SK-N-SH treated with all-trans-retinoic acid at 6 μM for 48 hours (cell line): ENCODE data around the gene CLCN1.

Source experiments
- ATAC-seq: fragments of 200-7000 bp; cut with Tn5 transposase; 3 replicates; pipeline ENCODE4 v1.9.1; 2020; ENCODE audit warnings: mild to moderate bottlenecking, moderate library complexity
- ARNTL ChIP-seq: fragments of 450-650 bp; formaldehyde crosslinking; IDR thresholded peaks from 2 replicates; pipeline ENCODE4 v1.5.0; 2020; ENCODE audit warnings: low read depth, mild to moderate bottlenecking, moderate library complexity, borderline replicate concordance
- BACH2 ChIP-seq: fragments of 250-450 bp; sonication (Bioruptor Pico); IDR thresholded peaks from 2 replicates; pipeline ENCODE4 v1.9.0; 2021; ENCODE audit warnings: mild to moderate bottlenecking, borderline replicate concordance
- CREB5 ChIP-seq: fragments of 250-450 bp; sonication (Bioruptor Pico); IDR thresholded peaks from 2 replicates; pipeline ENCODE4 v1.5.1; 2020; ENCODE audit warnings: low read depth, mild to moderate bottlenecking, moderate library complexity
- GLIS3 ChIP-seq: fragments of 250-450 bp; sonication (Bioruptor Pico); IDR thresholded peaks from 2 replicates; pipeline ENCODE4 v1.5.0; 2020; ENCODE audit warnings: mild to moderate bottlenecking, moderate library complexity
- ISL1 ChIP-seq: fragments of 250-450 bp; sonication (Bioruptor Pico); IDR thresholded peaks from 2 replicates; pipeline ENCODE4 v2.1.2; 2022; ENCODE audit warnings: mild to moderate bottlenecking, moderate library complexity
- OSR1 ChIP-seq: fragments of 250-450 bp; sonication (Bioruptor Pico); IDR thresholded peaks from 2 replicates; pipeline ENCODE4 v1.8.0; 2022; ENCODE audit warnings: moderate library complexity, mild to moderate bottlenecking, inconsistent platforms
- PATZ1 ChIP-seq: fragments of 250-450 bp; sonication (Bioruptor Pico); IDR thresholded peaks from 2 replicates; pipeline ENCODE4 v1.8.0; 2020; ENCODE audit warnings: mild to moderate bottlenecking, moderate library complexity, borderline replicate concordance
- PPARA ChIP-seq: fragments of 250-450 bp; sonication (Bioruptor Pico); IDR thresholded peaks from 2 replicates; pipeline ENCODE4 v1.5.0; 2020; ENCODE audit warnings: mild to moderate bottlenecking, borderline replicate concordance
- RARB ChIP-seq: fragments of 250-450 bp; sonication (Bioruptor Pico); IDR thresholded peaks from 2 replicates; pipeline ENCODE4 v1.8.0; 2021; ENCODE audit warnings: mild to moderate bottlenecking, moderate library complexity
- TOX ChIP-seq: fragments of 250-450 bp; sonication (Bioruptor Pico); IDR thresholded peaks from 2 replicates; pipeline ENCODE4 v1.8.0; 2021; ENCODE audit warnings: mild to moderate bottlenecking, moderate library complexity, borderline replicate concordance
- ZC3H10 ChIP-seq: fragments of 250-450 bp; sonication (Bioruptor Pico); IDR thresholded peaks from 2 replicates; pipeline ENCODE4 v1.5.1; 2021; ENCODE audit warnings: mild to moderate bottlenecking, moderate library complexity
- ZFP3 ChIP-seq: fragments of 250-450 bp; sonication (Bioruptor Pico); IDR thresholded peaks from 2 replicates; pipeline ENCODE4 v1.5.0; 2020; ENCODE audit warnings: mild to moderate bottlenecking, moderate library complexity
- ZFP30 ChIP-seq: fragments of 450-650 bp; formaldehyde crosslinking; IDR thresholded peaks from 2 replicates; pipeline ENCODE4 v1.5.0; 2022; ENCODE audit warnings: mild to moderate bottlenecking, moderate library complexity
- ZNF565 ChIP-seq: fragments of 450-650 bp; formaldehyde crosslinking; conservative IDR thresholded peaks from 2 replicates; pipeline ENCODE4 v1.5.0; 2020; ENCODE audit warnings: low read depth, mild to moderate bottlenecking, moderate library complexity
- ZNF70 ChIP-seq: fragments of 450-650 bp; formaldehyde crosslinking; IDR thresholded peaks from 2 replicates; pipeline ENCODE4 v1.5.0; 2020; ENCODE audit warnings: mild to moderate bottlenecking, moderate library complexity
- ZNF8 ChIP-seq: fragments of 450-650 bp; formaldehyde crosslinking; IDR thresholded peaks from 2 replicates; pipeline ENCODE4 v1.5.0; 2020; ENCODE audit warnings: mild to moderate bottlenecking, moderate library complexity
- TF ChIP-seq, protein P1 (sequence below): fragments of 250-450 bp; sonication (Bioruptor Pico); IDR thresholded peaks from 2 replicates; pipeline ENCODE4 v1.5.0; 2020; ENCODE audit warnings: mild to moderate bottlenecking, moderate library complexity
- TF ChIP-seq, protein P2 (sequence below): fragments of 250-450 bp; sonication (Bioruptor Pico); IDR thresholded peaks from 2 replicates; pipeline ENCODE4 v1.8.0; 2021; ENCODE audit warnings: low read depth, mild to moderate bottlenecking, moderate library complexity, borderline replicate concordance

CLCN1 gene

DNA sequence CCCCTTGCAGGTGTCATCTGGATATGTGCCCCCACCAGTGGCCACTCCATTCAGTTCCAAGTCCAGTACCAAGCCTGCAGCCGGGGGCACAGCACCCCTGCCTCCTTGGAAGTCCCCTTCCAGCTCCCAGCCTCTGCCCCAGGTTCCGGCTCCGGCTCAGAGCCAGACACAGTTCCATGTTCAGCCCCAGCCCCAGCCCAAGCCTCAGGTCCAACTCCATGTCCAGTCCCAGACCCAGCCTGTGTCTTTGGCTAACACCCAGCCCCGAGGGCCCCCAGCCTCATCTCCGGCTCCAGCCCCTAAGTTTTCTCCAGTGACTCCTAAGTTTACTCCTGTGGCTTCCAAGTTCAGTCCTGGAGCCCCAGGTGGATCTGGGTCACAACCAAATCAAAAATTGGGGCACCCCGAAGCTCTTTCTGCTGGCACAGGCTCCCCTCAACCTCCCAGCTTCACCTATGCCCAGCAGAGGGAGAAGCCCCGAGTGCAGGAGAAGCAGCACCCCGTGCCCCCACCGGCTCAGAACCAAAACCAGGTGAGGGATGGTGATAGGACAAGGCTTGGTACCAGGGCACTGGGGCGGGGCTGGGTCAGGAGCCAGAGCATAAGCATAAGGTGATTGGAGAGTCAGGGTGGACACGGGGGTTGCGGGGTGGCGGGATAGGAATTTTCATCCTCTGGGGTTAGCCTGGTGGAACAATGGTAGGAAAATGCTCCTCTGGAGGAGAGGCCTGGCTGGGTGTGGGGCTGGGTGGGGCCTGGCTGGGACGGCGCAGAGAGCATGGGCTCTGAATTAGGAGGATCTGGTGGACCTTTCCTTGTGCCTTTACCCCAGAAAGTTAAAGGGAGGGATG lies 67.1 kb downstream of the CLCN1 start:
- TF ChIP-seq GLIS3 (CRISPR knock-in tag) (no peak), RARB (CRISPR knock-in tag) (no peak), OSR1 (CRISPR knock-in tag) (no peak), ZNF8 (no peak), PPARA (CRISPR knock-in tag) (no peak), PATZ1 (CRISPR knock-in tag) (no peak), ZFP3 (CRISPR knock-in tag) (no peak), TOX (CRISPR knock-in tag) (no peak), ZFP30 (CRISPR knock-in tag) (no peak), ARNTL (CRISPR knock-in tag) (no peak), ZC3H10 (CRISPR knock-in tag) (no peak; the same call in 1 of the 2 replicates), BACH2 (CRISPR knock-in tag) (no peak)
- TF ChIP-seq, protein P1, sequence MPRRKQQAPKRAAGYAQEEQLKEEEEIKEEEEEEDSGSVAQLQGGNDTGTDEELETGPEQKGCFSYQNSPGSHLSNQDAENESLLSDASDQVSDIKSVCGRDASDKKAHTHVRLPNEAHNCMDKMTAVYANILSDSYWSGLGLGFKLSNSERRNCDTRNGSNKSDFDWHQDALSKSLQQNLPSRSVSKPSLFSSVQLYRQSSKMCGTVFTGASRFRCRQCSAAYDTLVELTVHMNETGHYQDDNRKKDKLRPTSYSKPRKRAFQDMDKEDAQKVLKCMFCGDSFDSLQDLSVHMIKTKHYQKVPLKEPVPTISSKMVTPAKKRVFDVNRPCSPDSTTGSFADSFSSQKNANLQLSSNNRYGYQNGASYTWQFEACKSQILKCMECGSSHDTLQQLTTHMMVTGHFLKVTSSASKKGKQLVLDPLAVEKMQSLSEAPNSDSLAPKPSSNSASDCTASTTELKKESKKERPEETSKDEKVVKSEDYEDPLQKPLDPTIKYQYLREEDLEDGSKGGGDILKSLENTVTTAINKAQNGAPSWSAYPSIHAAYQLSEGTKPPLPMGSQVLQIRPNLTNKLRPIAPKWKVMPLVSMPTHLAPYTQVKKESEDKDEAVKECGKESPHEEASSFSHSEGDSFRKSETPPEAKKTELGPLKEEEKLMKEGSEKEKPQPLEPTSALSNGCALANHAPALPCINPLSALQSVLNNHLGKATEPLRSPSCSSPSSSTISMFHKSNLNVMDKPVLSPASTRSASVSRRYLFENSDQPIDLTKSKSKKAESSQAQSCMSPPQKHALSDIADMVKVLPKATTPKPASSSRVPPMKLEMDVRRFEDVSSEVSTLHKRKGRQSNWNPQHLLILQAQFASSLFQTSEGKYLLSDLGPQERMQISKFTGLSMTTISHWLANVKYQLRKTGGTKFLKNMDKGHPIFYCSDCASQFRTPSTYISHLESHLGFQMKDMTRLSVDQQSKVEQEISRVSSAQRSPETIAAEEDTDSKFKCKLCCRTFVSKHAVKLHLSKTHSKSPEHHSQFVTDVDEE, result no peak
- no peak for ATAC-seq

DNA sequence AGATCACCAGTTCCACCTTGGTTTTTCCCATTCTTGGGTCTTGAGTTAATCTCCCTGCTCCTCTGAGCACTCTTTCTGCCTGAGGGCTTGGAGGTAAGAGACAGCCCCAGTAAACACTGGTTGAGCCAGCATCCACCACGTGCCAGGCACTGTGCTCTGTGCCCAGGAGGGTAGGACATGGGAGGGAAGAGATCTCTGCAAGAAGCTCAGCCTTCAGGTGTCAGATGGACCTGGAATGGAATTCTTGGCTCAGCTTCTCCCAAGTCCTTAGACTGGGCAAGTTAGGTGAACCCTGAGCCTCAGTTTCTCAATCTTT lies 67.7 kb downstream of the CLCN1 start:
- peak; percentile 45; the same call in 1 of the 2 replicates for TF ChIP-seq TOX (CRISPR knock-in tag)
- TF ChIP-seq, protein P2, sequence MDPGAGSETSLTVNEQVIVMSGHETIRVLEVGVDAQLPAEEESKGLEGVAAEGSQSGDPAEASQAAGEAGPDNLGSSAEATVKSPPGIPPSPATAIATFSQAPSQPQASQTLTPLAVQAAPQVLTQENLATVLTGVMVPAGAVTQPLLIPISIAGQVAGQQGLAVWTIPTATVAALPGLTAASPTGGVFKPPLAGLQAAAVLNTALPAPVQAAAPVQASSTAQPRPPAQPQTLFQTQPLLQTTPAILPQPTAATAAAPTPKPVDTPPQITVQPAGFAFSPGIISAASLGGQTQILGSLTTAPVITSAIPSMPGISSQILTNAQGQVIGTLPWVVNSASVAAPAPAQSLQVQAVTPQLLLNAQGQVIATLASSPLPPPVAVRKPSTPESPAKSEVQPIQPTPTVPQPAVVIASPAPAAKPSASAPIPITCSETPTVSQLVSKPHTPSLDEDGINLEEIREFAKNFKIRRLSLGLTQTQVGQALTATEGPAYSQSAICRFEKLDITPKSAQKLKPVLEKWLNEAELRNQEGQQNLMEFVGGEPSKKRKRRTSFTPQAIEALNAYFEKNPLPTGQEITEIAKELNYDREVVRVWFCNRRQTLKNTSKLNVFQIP, result no peak
- ATAC-seq, result no peak

GRCh38 chr7:143384148-143384547 lies 68.2 kb downstream of the CLCN1 start:
- no peak for ATAC-seq
- TF ChIP-seq ZC3H10 (CRISPR knock-in tag) (0 out of 2 replicates have a peak, but pooled peaks have one; percentile 3), TOX (CRISPR knock-in tag) (peak; percentile 15; the same call in 1 of the 2 replicates), ZFP30 (CRISPR knock-in tag) (no peak), ZNF565 (CRISPR knock-in tag) (no peak), RARB (CRISPR knock-in tag) (peak; percentile 4; the same call in 1 of the 2 replicates)

GRCh38 chr7:143384661-143385631 lies 69.0 kb downstream of the CLCN1 start:
- ATAC-seq, result no peak
- no peak for TF ChIP-seq ISL1 (CRISPR knock-in tag)
- TF ChIP-seq PATZ1 (CRISPR knock-in tag), result no peak
- no peak for TF ChIP-seq TOX (CRISPR knock-in tag)
- TF ChIP-seq ZNF8, result no peak
- TF ChIP-seq ZNF70 (CRISPR knock-in tag), result no peak
- no peak for TF ChIP-seq ZFP30 (CRISPR knock-in tag)
- TF ChIP-seq CREB5 (CRISPR knock-in tag), result no peak; the same call in 1 of the 2 replicates
- TF ChIP-seq, protein P2, result no peak
- TF ChIP-seq RARB (CRISPR knock-in tag), result peak; percentile 65
- TF ChIP-seq OSR1 (CRISPR knock-in tag), result no peak
- TF ChIP-seq PPARA (CRISPR knock-in tag), result no peak
- 0 out of 2 replicates have a peak, but pooled peaks have one; percentile 37 for TF ChIP-seq ZC3H10 (CRISPR knock-in tag)
